ENCODE data around the gene PTEN. TPM values are rescaled to one million over a fixed set of nuclear protein-coding genes. Genes with fewer than 3 reads are reported as not detected.

Gene PTEN
- total RNA-seq, 1 experiment from 2014 or later, result 58.7 TPM

- BruUV-seq (replicated peaks), result no TSS peak
- Histone ChIP-seq H3K27me3 (ENCODE audit: insufficient read depth, low read length) (no peaks in the 10 kb centered on the region), H3K4me1 (ENCODE audit: control insufficient read depth in 1 of 2, insufficient read depth in 2 of 2, low read length in 2 of 2) (peaks cover 37 to 66% of the 10 kb centered on the region in 2 experiments), H2AFZ (ENCODE audit: low read depth, low read length, poor library complexity, severe bottlenecking) (peak overlapping the region; percentile 96), H3K27ac (ENCODE audit: low read depth, low read length) (peak overlapping the region; percentile 54; the same call in 1 of the 2 replicates), H3K36me3 (ENCODE audit: control insufficient read depth in 1 of 2, insufficient read depth in 2 of 2, low read length in 2 of 2) (no peaks in the 10 kb centered on the region), H3K4me2 (ENCODE audit: low read length) (peak overlapping the region; percentile 69), H4K20me1 (ENCODE audit: insufficient read depth) (no peaks in the 10 kb centered on the region), H3K79me2 (ENCODE audit: insufficient read depth, low read length) (no peaks in the 10 kb centered on the region), H3K9ac (ENCODE audit: low read length) (peak overlapping the region; percentile 46), H3K9me3 (ENCODE audit: control insufficient read depth in 1 of 2, insufficient read depth in 1 of 2, low read depth in 1 of 2, low read length in 2 of 2) (no peaks in the 10 kb centered on the region), H3K9me2 (ENCODE audit: insufficient read depth) (no peaks in the 10 kb centered on the region), H3K4me3 (replicated peaks in 1 of 2; ENCODE audit: low read depth in 1 of 2, low read length in 2 of 2) (peak overlapping the region in 1 of 2 experiments; percentile 34; a peak in 2 of 4 replicates)
- intact Hi-C loops (cut with micrococcal nuclease), result no loop called here
- ChIA-PET POLR2A (interaction anchor here (1.3 to 2.8 kb wide), 3 partner anchors 13 to 28 kb away, joined by 3 to 16 read pairs (median 6); partner anchors contain the start of genes ATAD1 and KLLN), CTCF (interaction anchor here (1.0 to 1.4 kb wide), 3 partner anchors 11 to 543 kb away, joined by 3 to 5 read pairs (median 3); no protein-coding TSS in a partner anchor), RAD21 (ENCODE audit: low non-redundant PET in 1 of 2, low total read pairs in 2 of 2, uncharacterized antibody in 2 of 2, unreplicated experiment in 2 of 2) (interaction anchor here in 1 of 2 experiments (1.2 kb wide), 1 partner anchor 542 kb away, joined by 3 read pairs; no protein-coding TSS in a partner anchor)
- peak; percentile 77 for DNase-seq (ENCODE audit: low read depth, low spot score)
- peak; percentile 39; the same call in 1 of the 2 replicates for TF ChIP-seq SP1 (IDR thresholded peaks at IDR 0.05; ENCODE audit: low read depth)
- peak; percentile 56 for TF ChIP-seq JUND (IDR thresholded peaks at IDR 0.05)
- TF ChIP-seq POLR2A (IDR thresholded peaks at IDR 0.05; ENCODE audit: borderline replicate concordance, extremely low read depth, insufficient read depth, insufficient read length), result no peak
- TF ChIP-seq POLR2AphosphoS5 (IDR thresholded peaks at IDR 0.05; ENCODE audit: low read depth, low read length), result no peak
- TF ChIP-seq REST (IDR thresholded peaks at IDR 0.05; ENCODE audit: low read depth), result no peak
- no peak for TF ChIP-seq SRF (IDR thresholded peaks at IDR 0.05; ENCODE audit: low read depth)
- TF ChIP-seq ZNF274 (IDR thresholded peaks at IDR 0.05; ENCODE audit: low read depth, low read length), result no peak
- no peak for TF ChIP-seq ATF3 (IDR thresholded peaks at IDR 0.05)
- no peak for TF ChIP-seq ZFX (IDR thresholded peaks at IDR 0.05)
- TF ChIP-seq CBX3 (IDR thresholded peaks at IDR 0.05; ENCODE audit: low read depth), result peak; percentile 48
- no peak for TF ChIP-seq CTCF (IDR thresholded peaks at IDR 0.05 in 2 of 3, conservative IDR thresholded peaks at IDR 0.05 in 1 of 3; ENCODE audit: borderline replicate concordance in 1 of 3, insufficient read depth in 1 of 3, low read depth in 2 of 3, low read length in 2 of 3)
- no peak for TF ChIP-seq TCF7L2 (IDR thresholded peaks at IDR 0.05; ENCODE audit: borderline replicate concordance, extremely low read depth, insufficient read depth, insufficient read length)
- TF ChIP-seq ZBTB33 (IDR thresholded peaks at IDR 0.05; ENCODE audit: extremely low read depth, insufficient replicate concordance, low read length), result no peak
- no peak for TF ChIP-seq EZH2 (IDR thresholded peaks at IDR 0.05)
- no peak for TF ChIP-seq EGR1 (IDR thresholded peaks at IDR 0.05; ENCODE audit: low read depth)
- TF ChIP-seq CEBPB (IDR thresholded peaks at IDR 0.05; ENCODE audit: low read depth), result peak; percentile 11; the same call in 1 of the 2 replicates
- TF ChIP-seq MAX (IDR thresholded peaks at IDR 0.05), result no peak
- no peak for TF ChIP-seq YY1 (IDR thresholded peaks at IDR 0.05; ENCODE audit: extremely low read depth, insufficient replicate concordance, low read depth, low read length)
- peak; percentile 46; the same call in 1 of the 2 replicates for TF ChIP-seq FOSL1 (IDR thresholded peaks at IDR 0.05; ENCODE audit: low read depth)
- TF ChIP-seq SIN3A (IDR thresholded peaks at IDR 0.05; ENCODE audit: low read depth), result no peak
- ATAC-seq, result peak; percentile 51
These were observed 17.4 kb upstream of the PTEN start for GRCh38 chr10:87846023-87846422.
